Measurements from ENCODE around the gene ZNRF2. TPM values are rescaled to one million over a fixed set of nuclear protein-coding genes. Genes with fewer than 3 reads are reported as not detected.
A peak's percentile ranks its signal among the peaks of the same experiment; 100 is the strongest.

Gene ZNRF2
- total RNA-seq, 1 experiment from 2014 or later: 9.8 TPM

- peaks cover 46% of the 10 kb centered on the region for H3K4me1 Mint-ChIP-seq (ENCODE audit: insufficient read depth, unreplicated experiment)
- peak overlapping the region; percentile 79 for H3K27ac Mint-ChIP-seq (ENCODE audit: low read depth, unreplicated experiment)
Observed at GRCh38 chr7:30321089-30321881, 36.9 kb downstream of the ZNRF2 start.

GRCh38 chr7:30321882-30322192 lies 37.4 kb downstream of the ZNRF2 start:
- POLR2A ChIA-PET: interaction anchor here (0.7 to 4.7 kb wide), 17 partner anchors 8 to 147 kb away, joined by 3 to 75 read pairs (median 15); no protein-coding TSS in a partner anchor
- Mint-ChIP-seq H3K4me3 (ENCODE audit: unreplicated experiment) (peak overlapping the region; percentile 59), H3K27ac (ENCODE audit: low read depth, unreplicated experiment) (peak overlapping the region; percentile 79)

More at GRCh38 chr7:30321089-30321881, 36.9 kb downstream of the ZNRF2 start:
- CTCF ChIA-PET: interaction anchor here (0.6 to 1.3 kb wide), 2 partner anchors 16 to 166 kb away, joined by 5 read pairs; no protein-coding TSS in a partner anchor
- intact Hi-C loops (cut with micrococcal nuclease): no loop called here
- BruUV-seq (replicated peaks): no TSS peak
- no peaks in the 10 kb centered on the region for H3K27me3 Mint-ChIP-seq (ENCODE audit: insufficient read depth, unreplicated experiment)
- TF ChIP-seq CTCF (IDR thresholded peaks at IDR 0.05; ENCODE audit: unreplicated experiment): no peak
- peak; percentile 25 for DNase-seq (ENCODE audit: unreplicated experiment)
- H3K9me3 Mint-ChIP-seq (ENCODE audit: unreplicated experiment): no peaks in the 10 kb centered on the region
- POLR2A ChIA-PET: interaction anchor here (0.7 to 4.7 kb wide), 14 partner anchors 9 to 148 kb away, joined by 3 to 75 read pairs (median 27); no protein-coding TSS in a partner anchor
- peak overlapping the region; percentile 59 for H3K4me3 Mint-ChIP-seq (ENCODE audit: unreplicated experiment)
- H3K36me3 Mint-ChIP-seq (ENCODE audit: insufficient read depth, unreplicated experiment): peaks cover 5% of the 10 kb centered on the region

GRCh38 chr7:30322271-30323005 lies 38.0 kb downstream of the ZNRF2 start:
- DNase-seq (ENCODE audit: unreplicated experiment): peak; percentile 69
- H3K36me3 Mint-ChIP-seq (ENCODE audit: insufficient read depth, unreplicated experiment): peaks cover 5% of the 10 kb centered on the region
- no peaks in the 10 kb centered on the region for H3K9me3 Mint-ChIP-seq (ENCODE audit: unreplicated experiment)
- CTCF ChIA-PET: interaction anchor here (0.6 to 1.5 kb wide), 11 partner anchors 8 to 1216 kb away, joined by 3 to 7 read pairs (median 4); partner anchors contain the start of gene ZNRF2
- peak overlapping the region; percentile 79 for H3K27ac Mint-ChIP-seq (ENCODE audit: low read depth, unreplicated experiment)
- no peak for TF ChIP-seq CTCF (IDR thresholded peaks at IDR 0.05; ENCODE audit: unreplicated experiment)
- H3K4me3 Mint-ChIP-seq (ENCODE audit: unreplicated experiment): peak overlapping the region; percentile 59
- peaks cover 50% of the 10 kb centered on the region for H3K4me1 Mint-ChIP-seq (ENCODE audit: insufficient read depth, unreplicated experiment)
- intact Hi-C loops (cut with micrococcal nuclease): loop anchor here (2.0 kb wide), 1 partner anchor 38 kb away; the partner anchor contains the start of gene ZNRF2
- no peaks in the 10 kb centered on the region for H3K27me3 Mint-ChIP-seq (ENCODE audit: insufficient read depth, unreplicated experiment)
- POLR2A ChIA-PET: interaction anchor here (0.7 to 4.7 kb wide), 20 partner anchors 8 to 153 kb away, joined by 3 to 75 read pairs (median 9); no protein-coding TSS in a partner anchor
- TSS peak; percentile 84 for BruUV-seq (replicated peaks)

More at GRCh38 chr7:30321882-30322192, 37.4 kb downstream of the ZNRF2 start:
- no peak for DNase-seq (ENCODE audit: unreplicated experiment)
- CTCF ChIA-PET: interaction anchor here (0.6 to 1.5 kb wide), 6 partner anchors 17 to 166 kb away, joined by 3 to 6 read pairs (median 4); no protein-coding TSS in a partner anchor
- no TSS peak for BruUV-seq (replicated peaks)
- H3K36me3 Mint-ChIP-seq (ENCODE audit: insufficient read depth, unreplicated experiment): peaks cover 5% of the 10 kb centered on the region
- intact Hi-C loops (cut with micrococcal nuclease): loop anchor here (2.0 kb wide), 1 partner anchor 37 kb away; the partner anchor contains the start of gene ZNRF2
- no peaks in the 10 kb centered on the region for H3K9me3 Mint-ChIP-seq (ENCODE audit: unreplicated experiment)
- H3K4me1 Mint-ChIP-seq (ENCODE audit: insufficient read depth, unreplicated experiment): peaks cover 52% of the 10 kb centered on the region
- no peaks in the 10 kb centered on the region for H3K27me3 Mint-ChIP-seq (ENCODE audit: insufficient read depth, unreplicated experiment)
- TF ChIP-seq CTCF (IDR thresholded peaks at IDR 0.05; ENCODE audit: unreplicated experiment): no peak
